ENCODE measurements around the gene ERC2.

Gene ERC2

GRCh38 chr3:55691141-55691540, 777.1 kb downstream of the ERC2 start:
- DNase-seq: no peak

GRCh38 chr3:55690726-55691125, 777.5 kb downstream of the ERC2 start:
- no peak for DNase-seq

- DNase-seq: no peak
These were observed 778.1 kb downstream of the ERC2 start for GRCh38 chr3:55690177-55690576.

GRCh38 chr3:55688154-55688553, 780.1 kb downstream of the ERC2 start:
- no peak for DNase-seq

GRCh38 chr3:55687526-55687925, 780.7 kb downstream of the ERC2 start:
- DNase-seq: no peak

- no peak for DNase-seq
These were observed 781.6 kb downstream of the ERC2 start for GRCh38 chr3:55686426-55687254.

GRCh38 chr3:55683666-55684270, 784.5 kb downstream of the ERC2 start:
- DNase-seq: no peak

- DNase-seq: no peak
These were observed 785.8 kb downstream of the ERC2 start for GRCh38 chr3:55682461-55682860.

GRCh38 chr3:55678546-55679216, 789.6 kb downstream of the ERC2 start:
- DNase-seq: no peak

- no peak for DNase-seq
These were observed 791.6 kb downstream of the ERC2 start for GRCh38 chr3:55676643-55677042.

- DNase-seq: no peak
These were observed 792.8 kb downstream of the ERC2 start for GRCh38 chr3:55675478-55675877.

GRCh38 chr3:55673764-55674163, 794.5 kb downstream of the ERC2 start:
- no peak for DNase-seq

GRCh38 chr3:55669133-55669532, 799.1 kb downstream of the ERC2 start:
- DNase-seq: no peak

GRCh38 chr3:55668359-55668758, 799.9 kb downstream of the ERC2 start:
- DNase-seq: no peak

GRCh38 chr3:55664387-55664786, 803.9 kb downstream of the ERC2 start:
- DNase-seq: no peak

GRCh38 chr3:55662683-55663082, 805.6 kb downstream of the ERC2 start:
- DNase-seq: no peak

- DNase-seq: no peak
These were observed 806.7 kb downstream of the ERC2 start for GRCh38 chr3:55661571-55661970.

- no peak for DNase-seq
These were observed 807.1 kb downstream of the ERC2 start for GRCh38 chr3:55661141-55661540.

GRCh38 chr3:55660642-55661041, 807.6 kb downstream of the ERC2 start:
- DNase-seq: no peak

- DNase-seq: no peak
These were observed 808.6 kb downstream of the ERC2 start for GRCh38 chr3:55659701-55660100.

- no peak for DNase-seq
These were observed 809.3 kb downstream of the ERC2 start for GRCh38 chr3:55658690-55659562.

- no peak for DNase-seq
These were observed 810.0 kb downstream of the ERC2 start for GRCh38 chr3:55658270-55658669.

GRCh38 chr3:55655544-55655943, 812.7 kb downstream of the ERC2 start:
- DNase-seq: no peak

All from activated naive CD4-positive, alpha-beta T cell treated with anti-CD3 and anti-CD28 coated beads, Interleukin-2, amount 50 U/mL, for 16 hours (primary cell).